ENCODE results near the gene ZNF148.

ZNF148 gene

GRCh38 chr3:125322917-125323316 is 52.2 kb downstream of the ZNF148 start:
- DNase-seq (ENCODE audit: insufficient read length), result no peak
- FAIRE-seq, result no peak
- TF ChIP-seq TAF1 (IDR thresholded peaks at IDR 0.05; ENCODE audit: borderline replicate concordance, low read depth, low read length), result no peak
- TF ChIP-seq POLR2AphosphoS5 (IDR thresholded peaks at IDR 0.05; ENCODE audit: low read depth, low read length), result no peak
- no peak for TF ChIP-seq POLR2A (IDR thresholded peaks at IDR 0.05; ENCODE audit: low read depth, low read length)

GRCh38 chr3:125322166-125322565 is 53.0 kb downstream of the ZNF148 start:
- no peak for FAIRE-seq
- TF ChIP-seq POLR2A (IDR thresholded peaks at IDR 0.05; ENCODE audit: low read depth, low read length) (no peak), TAF1 (IDR thresholded peaks at IDR 0.05; ENCODE audit: borderline replicate concordance, low read depth, low read length) (no peak), POLR2AphosphoS5 (IDR thresholded peaks at IDR 0.05; ENCODE audit: low read depth, low read length) (no peak)
- no peak for DNase-seq (ENCODE audit: insufficient read length)

GRCh38 chr3:125319765-125320164 is 55.4 kb downstream of the ZNF148 start:
- FAIRE-seq (no peak), DNase-seq (ENCODE audit: insufficient read length) (no peak)
- TF ChIP-seq TAF1 (IDR thresholded peaks at IDR 0.05; ENCODE audit: borderline replicate concordance, low read depth, low read length) (no peak), POLR2AphosphoS5 (IDR thresholded peaks at IDR 0.05; ENCODE audit: low read depth, low read length) (no peak), POLR2A (IDR thresholded peaks at IDR 0.05; ENCODE audit: low read depth, low read length) (no peak)

GRCh38 chr3:125318871-125319270 is 56.3 kb downstream of the ZNF148 start:
- FAIRE-seq, result no peak
- DNase-seq (ENCODE audit: insufficient read length), result no peak
- no peak for TF ChIP-seq TAF1 (IDR thresholded peaks at IDR 0.05; ENCODE audit: borderline replicate concordance, low read depth, low read length)
- TF ChIP-seq POLR2AphosphoS5 (IDR thresholded peaks at IDR 0.05; ENCODE audit: low read depth, low read length), result no peak
- TF ChIP-seq POLR2A (IDR thresholded peaks at IDR 0.05; ENCODE audit: low read depth, low read length), result no peak

GRCh38 chr3:125318167-125318865 is 56.8 kb downstream of the ZNF148 start:
- DNase-seq (ENCODE audit: insufficient read length) (no peak), FAIRE-seq (peak; percentile 9)
- no peak for TF ChIP-seq TAF1 (IDR thresholded peaks at IDR 0.05; ENCODE audit: borderline replicate concordance, low read depth, low read length)

GRCh38 chr3:125317761-125318160 is 57.4 kb downstream of the ZNF148 start:
- FAIRE-seq (no peak), DNase-seq (ENCODE audit: insufficient read length) (no peak)
- TF ChIP-seq POLR2AphosphoS5 (IDR thresholded peaks at IDR 0.05; ENCODE audit: low read depth, low read length), result no peak
- no peak for TF ChIP-seq TAF1 (IDR thresholded peaks at IDR 0.05; ENCODE audit: borderline replicate concordance, low read depth, low read length)
- TF ChIP-seq POLR2A (IDR thresholded peaks at IDR 0.05; ENCODE audit: low read depth, low read length), result no peak

GRCh38 chr3:125316949-125317348 is 58.2 kb downstream of the ZNF148 start:
- DNase-seq (ENCODE audit: insufficient read length) (no peak), FAIRE-seq (peak; percentile 44)
- TF ChIP-seq POLR2AphosphoS5 (IDR thresholded peaks at IDR 0.05; ENCODE audit: low read depth, low read length) (no peak), POLR2A (IDR thresholded peaks at IDR 0.05; ENCODE audit: low read depth, low read length) (no peak), TAF1 (IDR thresholded peaks at IDR 0.05; ENCODE audit: borderline replicate concordance, low read depth, low read length) (no peak)

GRCh38 chr3:125316246-125316645 is 58.9 kb downstream of the ZNF148 start:
- no peak for FAIRE-seq
- no peak for DNase-seq (ENCODE audit: insufficient read length)
- TF ChIP-seq POLR2A (IDR thresholded peaks at IDR 0.05; ENCODE audit: low read depth, low read length) (no peak), POLR2AphosphoS5 (IDR thresholded peaks at IDR 0.05; ENCODE audit: low read depth, low read length) (no peak)

- TF ChIP-seq TAF1 (IDR thresholded peaks at IDR 0.05; ENCODE audit: borderline replicate concordance, low read depth, low read length) (no peak), POLR2AphosphoS5 (IDR thresholded peaks at IDR 0.05; ENCODE audit: low read depth, low read length) (no peak), POLR2A (IDR thresholded peaks at IDR 0.05; ENCODE audit: low read depth, low read length) (no peak)
- DNase-seq (ENCODE audit: insufficient read length) (no peak), FAIRE-seq (no peak)
These were observed 62.0 kb downstream of the ZNF148 start for GRCh38 chr3:125313060-125313635.

- FAIRE-seq (peak; percentile 80), DNase-seq (ENCODE audit: insufficient read length) (no peak)
- TF ChIP-seq TAF1 (IDR thresholded peaks at IDR 0.05; ENCODE audit: borderline replicate concordance, low read depth, low read length), result no peak
- TF ChIP-seq POLR2A (IDR thresholded peaks at IDR 0.05; ENCODE audit: low read depth, low read length), result no peak
- no peak for TF ChIP-seq POLR2AphosphoS5 (IDR thresholded peaks at IDR 0.05; ENCODE audit: low read depth, low read length)
These were observed 64.5 kb downstream of the ZNF148 start for GRCh38 chr3:125310623-125311081.

GRCh38 chr3:125309476-125309875 is 65.6 kb downstream of the ZNF148 start:
- TF ChIP-seq POLR2AphosphoS5 (IDR thresholded peaks at IDR 0.05; ENCODE audit: low read depth, low read length) (no peak), TAF1 (IDR thresholded peaks at IDR 0.05; ENCODE audit: borderline replicate concordance, low read depth, low read length) (no peak), POLR2A (IDR thresholded peaks at IDR 0.05; ENCODE audit: low read depth, low read length) (no peak)
- DNase-seq (ENCODE audit: insufficient read length) (no peak), FAIRE-seq (peak; percentile 40)

- TF ChIP-seq POLR2A (IDR thresholded peaks at IDR 0.05; ENCODE audit: low read depth, low read length) (no peak), POLR2AphosphoS5 (IDR thresholded peaks at IDR 0.05; ENCODE audit: low read depth, low read length) (no peak), TAF1 (IDR thresholded peaks at IDR 0.05; ENCODE audit: borderline replicate concordance, low read depth, low read length) (no peak)
- DNase-seq (ENCODE audit: insufficient read length) (no peak), FAIRE-seq (no peak)
These were observed 68.5 kb downstream of the ZNF148 start for GRCh38 chr3:125306620-125307019.
